HTR-8/SVneo (cell line): Measurements from ENCODE around the gene IL34.
"Not testable (repeated sequence)": the region's sequence is repeated elsewhere in the genome, so short reads cannot be mapped to it uniquely, and the experiment has no call there.

ENCODE experiments used
- DNase-seq: peaks from one replicate; pipeline ENCODE4 v3.0.0; 2011; ENCODE audit warnings: low spot score, mixed read lengths; ENCODE audit not compliant: insufficient read length
- FAIRE-seq: peaks from 2 replicates; lab custom pipeline; 2011; peaks lifted over from hg19 to GRCh38; lab: Jason Lieb, UNC

The IL34 gene

GRCh38 chr16:70656065-70656711, 9.8 kb downstream of the IL34 start:
- DNase-seq (no peak), FAIRE-seq (no peak)

- DNase-seq, result no peak
- peak; percentile 9 for FAIRE-seq
These were observed 10.4 kb downstream of the IL34 start for GRCh38 chr16:70656712-70657263.

GRCh38 chr16:70657956-70658355, 11.6 kb downstream of the IL34 start:
- FAIRE-seq, result no peak
- no peak for DNase-seq

- FAIRE-seq, result no peak
- DNase-seq, result no peak
These were observed 12.6 kb downstream of the IL34 start for GRCh38 chr16:70658921-70659320.

GRCh38 chr16:70659546-70659945, 13.2 kb downstream of the IL34 start:
- DNase-seq (no peak), FAIRE-seq (no peak)

GRCh38 chr16:70659953-70660671, 13.8 kb downstream of the IL34 start:
- FAIRE-seq, result peak; percentile 36
- DNase-seq, result no peak

GRCh38 chr16:70660672-70661350, 14.5 kb downstream of the IL34 start:
- DNase-seq (no peak), FAIRE-seq (no peak)

- FAIRE-seq, result no peak
- DNase-seq, result no peak
These were observed 15.2 kb downstream of the IL34 start for GRCh38 chr16:70661534-70661917.

- FAIRE-seq, result no peak
- DNase-seq, result no peak
These were observed 15.7 kb downstream of the IL34 start for GRCh38 chr16:70661918-70662641.

- DNase-seq (no peak), FAIRE-seq (no peak)
These were observed 16.7 kb downstream of the IL34 start for GRCh38 chr16:70662991-70663523.

- DNase-seq (no peak), FAIRE-seq (no peak)
These were observed 17.4 kb downstream of the IL34 start for GRCh38 chr16:70663524-70664324.

GRCh38 chr16:70664325-70665112, 18.2 kb downstream of the IL34 start:
- FAIRE-seq (no peak), DNase-seq (no peak)

- DNase-seq (no peak), FAIRE-seq (no peak)
These were observed 18.8 kb downstream of the IL34 start for GRCh38 chr16:70665113-70665694.

GRCh38 chr16:70665806-70666735, 19.7 kb downstream of the IL34 start:
- DNase-seq (no peak), FAIRE-seq (no peak)

- FAIRE-seq (no peak), DNase-seq (no peak)
These were observed 23.8 kb downstream of the IL34 start for GRCh38 chr16:70670175-70670574.

- not testable (repeated sequence) for FAIRE-seq, DNase-seq
These were observed 24.6 kb downstream of the IL34 start for GRCh38 chr16:70670938-70671337.
